GM10248 (cell line): ENCODE measurements around the gene MYH1.

Experiments
- CTCF ChIA-PET: fragments of 300-600 bp; sonication (Branson Sonifier 250); formaldehyde crosslinking; extraction: SDS; loops from one replicate; lab custom pipeline; 2021; ENCODE audit warnings: antibody characterized with exemption; lab: Yijun Ruan, JAX
- POLR2A ChIA-PET: fragments of 350-650 bp; sonication (Branson Sonifier 250); formaldehyde crosslinking; extraction: SDS; loops from one replicate; lab custom pipeline; 2020; ENCODE audit warnings: antibody characterized with exemption; lab: Yijun Ruan, JAX
- DNase-seq: peaks from one replicate; pipeline ENCODE4 v3.0.0; 2012; ENCODE audit errors: extremely low spot score
- CTCF ChIP-seq: IDR thresholded peaks from 2 replicates; pipeline ENCODE4 v1.5.1; 2012; ENCODE audit warnings: mild to moderate bottlenecking, low read depth; ENCODE audit errors: extremely low read depth, missing control alignments, control extremely low read depth

MYH1 gene

DNA sequence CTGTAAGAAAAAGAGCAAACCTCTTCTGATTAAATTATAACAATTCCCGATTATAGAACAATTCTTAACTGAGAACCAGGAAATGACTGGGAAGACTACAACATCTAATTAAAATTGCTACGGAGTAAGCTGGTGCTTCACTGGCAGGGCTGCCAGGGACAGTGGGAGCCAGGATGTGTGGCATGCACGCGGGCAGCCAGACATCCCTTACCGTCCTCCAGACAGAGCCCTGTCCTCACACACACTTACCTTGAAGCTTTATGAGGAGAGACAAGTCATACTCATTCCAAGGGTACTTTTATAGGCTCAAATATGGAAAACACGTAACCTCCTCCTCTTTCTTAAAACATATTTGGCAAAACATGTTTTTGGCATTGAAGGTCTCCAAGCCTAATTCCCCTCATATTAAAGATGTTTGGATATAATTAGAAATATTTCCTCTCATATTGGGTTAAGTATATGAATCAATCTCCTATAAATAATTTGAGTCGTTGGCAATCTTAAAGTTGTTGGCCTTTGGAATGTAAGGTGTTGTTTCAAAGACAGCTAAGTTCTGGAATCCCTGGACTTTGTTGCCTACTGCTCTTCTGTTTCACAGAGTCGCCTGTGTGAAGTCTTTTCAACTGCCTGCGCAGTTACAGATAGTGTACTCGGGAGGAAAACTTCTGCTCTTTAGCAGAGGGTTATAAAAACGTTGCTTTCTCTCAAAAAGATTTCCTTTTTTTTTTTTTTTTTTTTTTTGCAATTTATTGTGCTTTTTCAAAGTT lies at the start of gene MYH1:
Gene MYH1, minus strand, starts transcription at position 272 of the 767 bp plus-strand sequence. CDS start 1,900 bp downstream, outside the sequence.
- POLR2A ChIA-PET = no interaction called here
- CTCF ChIA-PET = interaction anchor here (1.3 kb wide), 1 partner anchor 10 kb away, joined by 5 read pairs; no protein-coding TSS in a partner anchor
- no peak for DNase-seq
- TF ChIP-seq CTCF = no peak

GRCh38 chr17:10563991-10564660 lies 45.8 kb upstream of the MYH1 start:
- CTCF ChIA-PET = no interaction called here
- POLR2A ChIA-PET = no interaction called here
- no peak for TF ChIP-seq CTCF
- DNase-seq = no peak

DNA sequence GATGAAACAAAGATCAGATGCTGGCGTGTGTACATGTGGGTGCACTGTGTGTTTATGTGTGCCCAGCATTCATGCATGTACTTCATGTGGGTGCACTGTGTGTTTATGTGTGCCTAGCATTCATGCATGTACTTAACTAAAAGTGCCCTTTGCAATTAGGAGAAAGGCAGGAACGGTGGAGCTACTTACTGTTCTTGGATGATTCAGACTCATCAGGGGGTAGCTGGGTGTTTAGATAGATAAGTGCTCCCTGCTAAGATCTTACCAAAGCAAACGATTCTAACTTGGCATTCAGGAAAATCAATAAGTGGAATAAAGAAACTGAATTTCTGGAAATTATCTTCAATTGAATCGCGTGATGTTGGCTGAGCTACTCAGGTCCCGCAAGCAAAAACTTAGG lies 39.7 kb upstream of the MYH1 start:
- POLR2A ChIA-PET = no interaction called here

GRCh38 chr17:10557422-10557821 lies 39.1 kb upstream of the MYH1 start:
- no peak for DNase-seq
- no peak for TF ChIP-seq CTCF
- CTCF ChIA-PET = interaction anchor here (1.1 to 1.6 kb wide), 2 partner anchors 12 to 60 kb away, joined by 3 read pairs; no protein-coding TSS in a partner anchor
- POLR2A ChIA-PET = no interaction called here

More for the DNA sequence above, 39.7 kb upstream of the MYH1 start:
- TF ChIP-seq CTCF = no peak
- no peak for DNase-seq
- CTCF ChIA-PET = interaction anchor here (1.1 to 1.6 kb wide), 2 partner anchors 12 to 59 kb away, joined by 3 read pairs; no protein-coding TSS in a partner anchor

- DNase-seq = no peak
- POLR2A ChIA-PET = no interaction called here
- CTCF ChIA-PET = interaction anchor here (1.1 kb wide), 1 partner anchor 61 kb away, joined by 3 read pairs; no protein-coding TSS in a partner anchor
- no peak for TF ChIP-seq CTCF
Measured at GRCh38 chr17:10556301-10557005, 38.1 kb upstream of the MYH1 start.

DNA sequence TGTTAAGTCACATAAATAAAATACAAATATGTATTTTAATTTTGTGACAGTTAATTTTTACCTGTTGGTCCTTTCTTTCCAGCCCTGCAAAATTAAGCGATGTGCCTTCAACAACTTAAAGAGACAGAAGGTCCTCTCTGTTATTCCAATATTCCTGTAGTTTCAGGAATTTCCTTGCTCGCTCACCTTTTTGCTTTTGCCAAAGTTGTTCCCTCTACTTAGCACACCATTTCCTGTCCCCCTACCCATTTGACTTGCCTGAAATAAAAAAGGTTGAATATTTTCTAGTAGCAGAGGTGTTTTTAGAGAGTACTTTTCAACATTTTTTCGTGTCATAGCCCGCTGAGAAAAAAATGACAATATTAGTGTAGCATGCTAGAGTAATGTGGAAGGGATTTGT lies 31.7 kb upstream of the MYH1 start:
- no peak for TF ChIP-seq CTCF
- ChIA-PET POLR2A (no interaction called here), CTCF (no interaction called here)
- DNase-seq = no peak
